GM23338 (cell line): ENCODE measurements around the gene HTRA1. TPM values are rescaled to one million over a fixed set of nuclear protein-coding genes. Genes with fewer than 3 reads are reported as not detected.

Experiments
- ATAC-seq: fragments of 200-7000 bp; cut with Tn5 transposase; 3 replicates; pipeline ENCODE4 v1.9.1; 2020
- DNase-seq: peaks from one replicate; pipeline ENCODE4 v3.0.0-alpha.2; 2015; ENCODE audit warnings: low spot score
- H2AFZ ChIP-seq: fragments of 200-600 bp; sonication (generic); 2 replicates; pipeline ENCODE4 v1.8.0; 2016; ENCODE audit warnings: antibody characterized with exemption, mild to moderate bottlenecking, moderate library complexity
- H3F3A ChIP-seq: fragments of 200-600 bp; sonication (generic); replicated peaks from 2 replicates; pipeline ENCODE4 v1.8.0; 2017; ENCODE audit warnings: antibody characterized with exemption, mixed run types, low read depth
- H3K27ac ChIP-seq: fragments of 200-600 bp; sonication (generic); 2 replicates; pipeline ENCODE4 v1.6.1; 2016; ENCODE audit warnings: low read depth
- H3K27me3 ChIP-seq: fragments of 200-600 bp; sonication (generic); 2 replicates; pipeline ENCODE4 v1.8.0; 2016; ENCODE audit warnings: mild to moderate bottlenecking, mixed run types, moderate library complexity; ENCODE audit not compliant: insufficient read depth
- H3K36me3 ChIP-seq: fragments of 200-600 bp; sonication (generic); 2 replicates; pipeline ENCODE4 v1.8.0; 2016; ENCODE audit warnings: mild to moderate bottlenecking; ENCODE audit not compliant: insufficient read depth
- H3K4me1 ChIP-seq: fragments of 200-600 bp; sonication (generic); 2 replicates; pipeline ENCODE4 v1.8.0; 2016; ENCODE audit warnings: mild to moderate bottlenecking, moderate library complexity; ENCODE audit not compliant: insufficient read depth
- H3K4me2 ChIP-seq: fragments of 200-600 bp; sonication (generic); 2 replicates; pipeline ENCODE4 v1.7.1; 2017; ENCODE audit warnings: mixed run types
- H3K4me3 ChIP-seq: fragments of 200-600 bp; sonication (generic); 2 replicates; pipeline ENCODE4 v1.6.1; 2016; ENCODE audit warnings: mixed run types
- H3K79me2 ChIP-seq: fragments of 200-600 bp; sonication (generic); replicated peaks from 2 replicates; pipeline ENCODE4 v1.8.0; 2017; ENCODE audit warnings: mild to moderate bottlenecking; ENCODE audit not compliant: insufficient read depth
- H3K9me2 ChIP-seq: fragments of 200-600 bp; sonication (generic); 2 replicates; pipeline ENCODE4 v1.8.0; 2017; ENCODE audit not compliant: insufficient read depth
- H4K20me1 ChIP-seq: fragments of 200-600 bp; sonication (generic); replicated peaks from 2 replicates; pipeline ENCODE4 v1.8.0; 2017; ENCODE audit warnings: mild to moderate bottlenecking; ENCODE audit not compliant: insufficient read depth
- H3K27ac Mint-ChIP-seq: 2 replicates; pipeline ENCODE4 v1.8.0; 2020; ENCODE audit warnings: inconsistent platforms, mild to moderate bottlenecking, moderate library complexity, mixed read lengths
- H3K27me3 Mint-ChIP-seq: 3 replicates; pipeline ENCODE4 v1.8.0; 2022; ENCODE audit warnings: low read depth, mild to moderate bottlenecking, moderate library complexity, mixed read lengths, inconsistent platforms; ENCODE audit not compliant: insufficient read depth, poor library complexity
- H3K36me3 Mint-ChIP-seq: 3 replicates; pipeline ENCODE4 v1.8.0; 2021; ENCODE audit warnings: low read depth, mild to moderate bottlenecking, inconsistent platforms, moderate library complexity, mixed read lengths
- H3K4me1 Mint-ChIP-seq: 3 replicates; pipeline ENCODE4 v1.8.0; 2020; ENCODE audit warnings: mild to moderate bottlenecking, inconsistent platforms, mixed read lengths
- H3K4me3 Mint-ChIP-seq: 3 replicates; pipeline ENCODE4 v1.8.0; 2021; ENCODE audit warnings: moderate library complexity, mild to moderate bottlenecking, inconsistent platforms, mixed read lengths
- H3K9me3 Mint-ChIP-seq: 3 replicates; pipeline ENCODE4 v1.8.0; 2020; ENCODE audit warnings: moderate library complexity, mild to moderate bottlenecking, inconsistent platforms, mixed read lengths
- CREB1 ChIP-seq: fragments of 250-450 bp; sonication (Bioruptor Pico); IDR thresholded peaks from 2 replicates; pipeline ENCODE4 v1.5.0; 2020; ENCODE audit warnings: low read depth, mild to moderate bottlenecking, moderate library complexity
- CTCF ChIP-seq, 2 experiments: fragments of 200-600 bp in 1 of 2; sonication (generic) in 1 of 2; conservative IDR thresholded peaks; 2 replicates each; pipeline versions ENCODE4 v1.5.1 to v1.6.1; 2016 to 2017; ENCODE audit warnings: antibody characterized with exemption in 2 of 2, low read depth in 2 of 2, mild to moderate bottlenecking in 2 of 2, moderate library complexity in 1 of 2
- ETS1 ChIP-seq: IDR thresholded peaks from 2 replicates; pipeline ENCODE4 v1.6.1; 2016; ENCODE audit warnings: antibody characterized with exemption
- EZH2 ChIP-seq: fragments of 200-600 bp; sonication (generic); IDR thresholded peaks from one replicate; pipeline ENCODE4 v1.8.0; 2017; ENCODE audit warnings: antibody characterized with exemption, mild to moderate bottlenecking, low read depth; ENCODE audit not compliant: unreplicated experiment
- EZH2phosphoT487 ChIP-seq: fragments of 200-600 bp; sonication (generic); IDR thresholded peaks from one replicate; pipeline ENCODE4 v1.8.1; 2018; ENCODE audit warnings: antibody characterized with exemption; ENCODE audit not compliant: unreplicated experiment
- JUNB ChIP-seq: IDR thresholded peaks from one replicate; pipeline ENCODE4 v1.6.1; 2016; ENCODE audit warnings: antibody characterized with exemption; ENCODE audit not compliant: unreplicated experiment
- NANOG ChIP-seq: IDR thresholded peaks from 2 replicates; pipeline ENCODE4 v1.6.1; 2016; ENCODE audit warnings: antibody characterized with exemption, borderline replicate concordance
- POLR2AphosphoS5 ChIP-seq: IDR thresholded peaks from 2 replicates; pipeline ENCODE4 v1.6.1; 2016; ENCODE audit warnings: antibody characterized with exemption, low read depth
- REST ChIP-seq: IDR thresholded peaks from one replicate; pipeline ENCODE4 v1.6.1; 2018; ENCODE audit warnings: antibody characterized with exemption; ENCODE audit not compliant: unreplicated experiment
- STAT1 ChIP-seq: IDR thresholded peaks from one replicate; pipeline ENCODE4 v1.6.1; 2016; ENCODE audit warnings: antibody characterized with exemption; ENCODE audit not compliant: unreplicated experiment
- ZNF114 ChIP-seq: fragments of 250-450 bp; sonication (Bioruptor Pico); IDR thresholded peaks from 2 replicates; pipeline ENCODE4 v1.5.0; 2020; ENCODE audit warnings: mild to moderate bottlenecking, moderate library complexity
- ZNF331 ChIP-seq: fragments of 250-450 bp; sonication (Bioruptor Pico); IDR thresholded peaks from 2 replicates; pipeline ENCODE4 v1.5.0; 2020; ENCODE audit warnings: low read depth, mild to moderate bottlenecking, moderate library complexity
- ZNF462 ChIP-seq: fragments of 250-450 bp; sonication (Bioruptor Pico); IDR thresholded peaks from 2 replicates; pipeline ENCODE4 v1.5.0; 2020; ENCODE audit warnings: mild to moderate bottlenecking, moderate library complexity
- polyA plus RNA-seq: library from polyadenylated mRNA; unstranded; fragments of >200 nt; fragmentation: Nextera tagmentation; extraction: Ambion mirVana; gene quantifications from 2 replicates; pipeline ENCODE4 v1.2.1, GENCODE V29; 2016
- total RNA-seq: library from RNA; depleted of rRNA; stranded (reverse); fragments of >200 nt; shearing (Covaris generic); gene quantifications from 2 replicates; pipeline ENCODE4 v1.2.3, GENCODE V29; 2014

Gene HTRA1
- total and polyA plus RNA-seq, 2 experiments from 2014 or later = 8.1 to 16.1 TPM

- H3K9me2 ChIP-seq = no peaks in the 10 kb centered on the region
- no peaks in the 10 kb centered on the region for H3K79me2 ChIP-seq
- no peak overlapping the region for H3K4me3 ChIP-seq
- no peaks in the 10 kb centered on the region for H3K9me3 Mint-ChIP-seq
- H3K4me2 ChIP-seq = no peak overlapping the region
- no peak for TF ChIP-seq ZNF462 (CRISPR knock-in tag)
- no peak for TF ChIP-seq EZH2
- no peak for TF ChIP-seq JUNB
- TF ChIP-seq ZNF114 = no peak
- TF ChIP-seq STAT1 = no peak
- TF ChIP-seq ETS1 = no peak
- no peak for TF ChIP-seq POLR2AphosphoS5
- no peak for TF ChIP-seq CREB1
- no peak for TF ChIP-seq EZH2phosphoT487
- TF ChIP-seq NANOG = no peak
- no peak for TF ChIP-seq CTCF (conservative IDR thresholded peaks at IDR 0.05; ENCODE audit: low read depth in 2 of 2)
- TF ChIP-seq ZNF331 (CRISPR knock-in tag) = no peak
- no peak for TF ChIP-seq REST
- no peaks in the 10 kb centered on the region for H3K4me1 ChIP-seq
- H3K27me3 Mint-ChIP-seq = peaks cover 3% of the 10 kb centered on the region
- H3F3A ChIP-seq = no peaks in the 10 kb centered on the region
- H3K36me3 ChIP-seq = no peaks in the 10 kb centered on the region
- H3K27ac Mint-ChIP-seq = no peak overlapping the region
- no peaks in the 10 kb centered on the region for H4K20me1 ChIP-seq
- no peaks in the 10 kb centered on the region for H3K36me3 Mint-ChIP-seq
- H2AFZ ChIP-seq = no peak overlapping the region
- no peaks in the 10 kb centered on the region for H3K4me1 Mint-ChIP-seq
- DNase-seq = no peak
- no peaks in the 10 kb centered on the region for H3K27me3 ChIP-seq
- no peak overlapping the region for H3K27ac ChIP-seq
- no peak for ATAC-seq
- H3K4me3 Mint-ChIP-seq = no peak overlapping the region
Measured at GRCh38 chr10:122550983-122551382, 89.6 kb downstream of the HTRA1 start.
